A549 (cell line): ENCODE results near the gene RILPL2.

Experiments used
- CTCF ChIP-seq: fragments of >200 bp; sonication (Bioruptor Twin); formaldehyde crosslinking; IDR thresholded peaks from 3 replicates; pipeline ENCODE4 v1.5.1; 2016
- KDM1A ChIP-seq: fragments of 200-600 bp; sonication (generic); IDR thresholded peaks from 2 replicates; pipeline ENCODE4 v1.6.1; 2016; ENCODE audit warnings: low read depth, mild to moderate bottlenecking
- REST ChIP-seq: fragments of 200-600 bp; sonication (generic); IDR thresholded peaks from 2 replicates; pipeline ENCODE4 v1.6.1; 2016; ENCODE audit warnings: antibody characterized with exemption, mild to moderate bottlenecking, moderate library complexity

GRCh38 chr12:123421314-123421713 is 15.2 kb downstream of the RILPL2 start:
- TF ChIP-seq KDM1A (no peak), CTCF (no peak), REST (no peak)
